Progenitor cell of endocrine pancreas (in vitro differentiated cells): Measurements from ENCODE around the gene GAP43. TPM values are rescaled to one million over a fixed set of nuclear protein-coding genes. Genes with fewer than 3 reads are reported as not detected.

ENCODE experiments used
- DNase-seq: peaks from one replicate; pipeline ENCODE4 v3.0.0; 2021; ENCODE audit warnings: low spot score; ENCODE audit not compliant: unreplicated experiment
- H3K27ac Mint-ChIP-seq: 2 replicates; pipeline ENCODE4 v1.8.0; 2021; ENCODE audit warnings: mild to moderate bottlenecking, moderate library complexity, mixed read lengths
- H3K27me3 Mint-ChIP-seq: 2 replicates; pipeline ENCODE4 v1.8.0; 2021; ENCODE audit warnings: mixed read lengths
- H3K36me3 Mint-ChIP-seq: 2 replicates; pipeline ENCODE4 v1.8.0; 2022; ENCODE audit warnings: mixed read lengths; ENCODE audit not compliant: insufficient read depth
- H3K4me1 Mint-ChIP-seq: 2 replicates; pipeline ENCODE4 v1.8.0; 2021; ENCODE audit warnings: low read depth, mixed read lengths
- H3K4me3 Mint-ChIP-seq: 2 replicates; pipeline ENCODE4 v1.8.0; 2021; ENCODE audit warnings: low read depth, mild to moderate bottlenecking, moderate library complexity, mixed read lengths
- H3K9me3 Mint-ChIP-seq: 2 replicates; pipeline ENCODE4 v1.8.0; 2021; ENCODE audit warnings: low read depth, mixed read lengths
- total RNA-seq: library from RNA; stranded (reverse); gene quantifications from 2 replicates; pipeline ENCODE4 v1.2.1, GENCODE V29; 2021
- TF ChIP-seq, protein P1 (sequence below): fragments of 200-600 bp; sonication (generic); IDR thresholded peaks from one replicate; pipeline ENCODE4 v1.5.0; 2021; ENCODE audit warnings: antibody characterized with exemption, mild to moderate bottlenecking; ENCODE audit not compliant: unreplicated experiment

Gene GAP43
- total RNA-seq, 1 donor from 2014 or later: 9.6 TPM

- peaks cover 25% of the 10 kb centered on the region for H3K27me3 Mint-ChIP-seq
- DNase-seq: no peak
- peaks cover 12% of the 10 kb centered on the region for H3K9me3 Mint-ChIP-seq
- peaks cover 10% of the 10 kb centered on the region for H3K4me1 Mint-ChIP-seq
- TF ChIP-seq, protein P1, sequence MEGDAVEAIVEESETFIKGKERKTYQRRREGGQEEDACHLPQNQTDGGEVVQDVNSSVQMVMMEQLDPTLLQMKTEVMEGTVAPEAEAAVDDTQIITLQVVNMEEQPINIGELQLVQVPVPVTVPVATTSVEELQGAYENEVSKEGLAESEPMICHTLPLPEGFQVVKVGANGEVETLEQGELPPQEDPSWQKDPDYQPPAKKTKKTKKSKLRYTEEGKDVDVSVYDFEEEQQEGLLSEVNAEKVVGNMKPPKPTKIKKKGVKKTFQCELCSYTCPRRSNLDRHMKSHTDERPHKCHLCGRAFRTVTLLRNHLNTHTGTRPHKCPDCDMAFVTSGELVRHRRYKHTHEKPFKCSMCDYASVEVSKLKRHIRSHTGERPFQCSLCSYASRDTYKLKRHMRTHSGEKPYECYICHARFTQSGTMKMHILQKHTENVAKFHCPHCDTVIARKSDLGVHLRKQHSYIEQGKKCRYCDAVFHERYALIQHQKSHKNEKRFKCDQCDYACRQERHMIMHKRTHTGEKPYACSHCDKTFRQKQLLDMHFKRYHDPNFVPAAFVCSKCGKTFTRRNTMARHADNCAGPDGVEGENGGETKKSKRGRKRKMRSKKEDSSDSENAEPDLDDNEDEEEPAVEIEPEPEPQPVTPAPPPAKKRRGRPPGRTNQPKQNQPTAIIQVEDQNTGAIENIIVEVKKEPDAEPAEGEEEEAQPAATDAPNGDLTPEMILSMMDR: no peak
- no peaks in the 10 kb centered on the region for H3K36me3 Mint-ChIP-seq
- H3K4me3 Mint-ChIP-seq: no peak overlapping the region
- H3K27ac Mint-ChIP-seq: no peak overlapping the region
These were observed 134.9 kb downstream of the GAP43 start for GRCh38 chr3:115758076-115758763.

DNA sequence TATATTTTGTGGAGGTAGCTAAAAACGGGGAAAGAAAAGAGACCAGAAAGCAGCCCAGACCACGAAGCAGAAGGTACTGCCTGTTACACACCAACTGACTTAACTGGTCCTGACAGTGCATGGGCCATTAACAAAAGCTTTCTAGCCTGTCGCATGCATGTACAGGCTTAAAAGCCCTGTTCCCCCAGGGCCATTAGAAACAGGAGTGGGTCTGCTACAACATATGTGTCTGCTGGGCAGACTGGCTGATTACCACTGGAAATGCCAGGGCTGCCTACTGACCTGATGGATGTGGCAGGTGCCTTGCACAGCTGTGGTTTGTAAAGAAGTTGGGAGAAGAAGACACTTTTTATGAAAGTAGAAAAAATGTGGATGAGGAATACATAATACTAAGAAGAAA, 137.4 kb downstream of the GAP43 start:
- no peak for DNase-seq
- peaks cover 27% of the 10 kb centered on the region for H3K27me3 Mint-ChIP-seq
- no peak overlapping the region for H3K4me3 Mint-ChIP-seq
- TF ChIP-seq, protein P1: no peak
- peaks cover 10% of the 10 kb centered on the region for H3K4me1 Mint-ChIP-seq
- H3K36me3 Mint-ChIP-seq: no peaks in the 10 kb centered on the region
- H3K9me3 Mint-ChIP-seq: no peaks in the 10 kb centered on the region
- H3K27ac Mint-ChIP-seq: no peak overlapping the region

GRCh38 chr3:115761927-115762305, 138.6 kb downstream of the GAP43 start:
- no peak for DNase-seq
- Mint-ChIP-seq H3K4me3 (no peak overlapping the region), H3K27ac (no peak overlapping the region), H3K4me1 (peaks cover 10% of the 10 kb centered on the region), H3K27me3 (peaks cover 27% of the 10 kb centered on the region), H3K9me3 (no peaks in the 10 kb centered on the region), H3K36me3 (no peaks in the 10 kb centered on the region)
- TF ChIP-seq, protein P1: no peak

GRCh38 chr3:115766587-115767482, 143.5 kb downstream of the GAP43 start:
- H3K27me3 Mint-ChIP-seq: peaks cover 12% of the 10 kb centered on the region
- no peak overlapping the region for H3K4me3 Mint-ChIP-seq
- TF ChIP-seq, protein P1: no peak
- DNase-seq: no peak
- H3K9me3 Mint-ChIP-seq: no peaks in the 10 kb centered on the region
- no peaks in the 10 kb centered on the region for H3K4me1 Mint-ChIP-seq
- no peaks in the 10 kb centered on the region for H3K36me3 Mint-ChIP-seq
- H3K27ac Mint-ChIP-seq: no peak overlapping the region

DNA sequence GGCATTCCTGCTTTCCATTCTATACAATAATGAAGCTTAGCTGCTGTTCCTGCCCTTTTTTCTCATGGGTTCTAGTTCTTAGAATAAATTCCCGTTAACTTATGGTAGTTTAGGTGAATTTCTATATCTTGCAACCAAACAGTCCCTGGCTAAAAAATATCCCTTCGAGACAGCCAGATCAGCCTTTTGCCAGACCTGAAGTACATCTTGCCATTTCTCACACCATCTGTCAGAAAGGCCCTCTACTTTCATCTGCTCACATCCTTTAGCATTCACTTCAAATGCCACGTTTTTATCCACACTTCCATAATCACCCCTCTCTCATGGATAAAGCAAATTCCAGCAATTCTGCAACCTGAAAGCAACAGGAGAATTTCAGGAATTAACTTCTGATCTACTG, 145.4 kb downstream of the GAP43 start:
- no peak overlapping the region for H3K27ac Mint-ChIP-seq
- no peak overlapping the region for H3K4me3 Mint-ChIP-seq
- no peaks in the 10 kb centered on the region for H3K36me3 Mint-ChIP-seq
- H3K4me1 Mint-ChIP-seq: no peaks in the 10 kb centered on the region
- DNase-seq: no peak
- H3K27me3 Mint-ChIP-seq: peaks cover 10% of the 10 kb centered on the region
- TF ChIP-seq, protein P1: no peak
- H3K9me3 Mint-ChIP-seq: no peaks in the 10 kb centered on the region
